ENCODE data around the gene KRIT1. TPM values are rescaled to one million over a fixed set of nuclear protein-coding genes. Genes with fewer than 3 reads are reported as not detected.
"Not testable (repeated sequence)": the region's sequence is repeated elsewhere in the genome, so short reads cannot be mapped to it uniquely, and the experiment has no call there.

KRIT1 gene
- total RNA-seq, 2 donors from 2014 or later, result 33.9 to 36.4 TPM

- Mint-ChIP-seq H3K4me1 (peaks cover 6% of the 10 kb centered on the region), H3K9me3 (peaks cover 16% of the 10 kb centered on the region), H3K4me3 (peak within 1 kb of the TSS; percentile 68), H3K36me3 (ENCODE audit: low read depth) (no peaks in the 10 kb centered on the region), H3K27ac (peak within 1 kb of the TSS; percentile 68), H3K27me3 (ENCODE audit: insufficient read depth) (peaks cover 13% of the 10 kb centered on the region)
- no peak within 1 kb of the TSS for H3K9ac ChIP-seq (ENCODE audit: extremely low read depth, low read length, poor library complexity, severe bottlenecking)
- 36 to 66% methylated on average over 26 to 60 of the region's 60 CpGs for WGBS, 2 experiments (ENCODE audit: insufficient coverage in 1 of 2, insufficient read length in 1 of 2)
- peak within 1 kb of the TSS; percentile 58 for H3K4me3 ChIP-seq (ENCODE audit: low read length)
- no peaks in the 10 kb centered on the region for H3K27me3 ChIP-seq (ENCODE audit: control insufficient read depth, insufficient read depth, low read length, poor library complexity, severe bottlenecking)
- H3K27ac ChIP-seq (ENCODE audit: low read depth, low read length), result no peak within 1 kb of the TSS
- H3K36me3 ChIP-seq (ENCODE audit: control insufficient read depth, insufficient read depth, low read length), result no peaks in the 10 kb centered on the region
- no peaks in the 10 kb centered on the region for H3K9me3 ChIP-seq (ENCODE audit: control insufficient read depth, low read length)
- peak; percentile 99 for TF ChIP-seq CTCF (conservative IDR thresholded peaks at IDR 0.05)
- peak; percentile 99 for DNase-seq
- H3K4me1 ChIP-seq (ENCODE audit: control insufficient read depth, insufficient read depth, low read length), result no peaks in the 10 kb centered on the region
These were observed 66.5 kb downstream of the KRIT1 start, which contains the start of gene LRRD1 for GRCh38 chr7:92178928-92179924. Gene LRRD1, minus strand, starts transcription at chr7:92179142. Its CDS starts 13,940 bp downstream, at chr7:92165202.

- TF ChIP-seq CTCF (conservative IDR thresholded peaks at IDR 0.05), result no peak
- no peak for DNase-seq
- H3K9me3 Mint-ChIP-seq, result peaks cover 5% of the 10 kb centered on the region
- H3K36me3 ChIP-seq (ENCODE audit: control insufficient read depth, insufficient read depth, low read length), result no peaks in the 10 kb centered on the region
- no peak overlapping the region for H3K4me3 ChIP-seq (ENCODE audit: low read length)
- no peaks in the 10 kb centered on the region for H3K36me3 Mint-ChIP-seq (ENCODE audit: low read depth)
- no peaks in the 10 kb centered on the region for H3K27me3 ChIP-seq (ENCODE audit: control insufficient read depth, insufficient read depth, low read length, poor library complexity, severe bottlenecking)
- H3K27ac ChIP-seq (ENCODE audit: low read depth, low read length), result no peak overlapping the region
- H3K4me3 Mint-ChIP-seq, result no peak overlapping the region
- peaks cover 6% of the 10 kb centered on the region for H3K4me1 Mint-ChIP-seq
- H3K4me1 ChIP-seq (ENCODE audit: control insufficient read depth, insufficient read depth, low read length), result no peaks in the 10 kb centered on the region
- no peak overlapping the region for H3K9ac ChIP-seq (ENCODE audit: extremely low read depth, low read length, poor library complexity, severe bottlenecking)
- peaks cover 19% of the 10 kb centered on the region for H3K27me3 Mint-ChIP-seq (ENCODE audit: insufficient read depth)
- no peaks in the 10 kb centered on the region for H3K9me3 ChIP-seq (ENCODE audit: control insufficient read depth, low read length)
- H3K27ac Mint-ChIP-seq, result no peak overlapping the region
These were observed 68.4 kb downstream of the KRIT1 start for GRCh38 chr7:92177362-92177761.

- not testable (repeated sequence) for H3K27ac Mint-ChIP-seq; H3K4me1 ChIP-seq (ENCODE audit: control insufficient read depth, insufficient read depth, low read length); H3K9me3 ChIP-seq (ENCODE audit: control insufficient read depth, low read length); H3K4me1 Mint-ChIP-seq; H3K27me3 Mint-ChIP-seq (ENCODE audit: insufficient read depth); H3K9ac ChIP-seq (ENCODE audit: extremely low read depth, low read length, poor library complexity, severe bottlenecking); DNase-seq; H3K27me3 ChIP-seq (ENCODE audit: control insufficient read depth, insufficient read depth, low read length, poor library complexity, severe bottlenecking); H3K36me3 ChIP-seq (ENCODE audit: control insufficient read depth, insufficient read depth, low read length); H3K36me3 Mint-ChIP-seq (ENCODE audit: low read depth); H3K9me3 Mint-ChIP-seq; H3K27ac ChIP-seq (ENCODE audit: low read depth, low read length); H3K4me3 Mint-ChIP-seq; H3K4me3 ChIP-seq (ENCODE audit: low read length)
- WGBS, 2 experiments (ENCODE audit: insufficient coverage in 1 of 2, insufficient read length in 1 of 2), result 88 to 95% methylated on average over 2 of the region's 2 CpGs
These were observed 76.2 kb downstream of the KRIT1 start for GRCh38 chr7:92169529-92169928.

Data from endodermal cell (in vitro differentiated cells).